ENCODE results near the gene ZCCHC24.
"Not testable (repeated sequence)": the region's sequence is repeated elsewhere in the genome, so short reads cannot be mapped to it uniquely, and the experiment has no call there.

The ZCCHC24 gene

DNA sequence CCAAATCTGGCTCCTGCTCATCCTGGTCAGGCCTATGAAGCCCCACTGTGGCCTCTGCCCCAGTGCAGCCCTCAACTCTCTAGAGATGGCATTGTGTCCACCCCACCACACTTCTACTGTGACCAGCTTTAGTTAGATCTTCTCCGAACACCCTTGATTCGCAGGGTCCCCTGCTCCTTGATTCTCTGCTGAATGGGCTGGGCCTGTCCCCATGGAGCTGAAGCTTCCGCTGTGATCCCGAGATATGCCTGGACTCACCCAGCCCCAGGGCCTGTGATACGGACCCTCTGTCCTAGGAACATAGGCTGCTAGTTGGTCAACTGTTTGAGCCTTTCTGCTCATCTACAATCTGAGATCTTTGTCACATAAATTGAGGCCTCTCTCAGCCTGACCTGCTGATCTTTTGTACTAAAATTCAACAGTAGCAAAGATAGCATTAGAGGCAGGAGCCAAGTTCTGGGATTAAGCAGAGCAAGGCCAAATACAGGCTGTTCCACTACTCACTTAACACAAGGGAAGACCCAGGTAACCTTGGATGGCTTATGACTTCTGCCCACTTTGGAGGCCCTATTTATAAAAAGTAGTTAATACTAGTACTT lies 104.7 kb downstream of the ZCCHC24 start:
- no peak for DNase-seq

DNA sequence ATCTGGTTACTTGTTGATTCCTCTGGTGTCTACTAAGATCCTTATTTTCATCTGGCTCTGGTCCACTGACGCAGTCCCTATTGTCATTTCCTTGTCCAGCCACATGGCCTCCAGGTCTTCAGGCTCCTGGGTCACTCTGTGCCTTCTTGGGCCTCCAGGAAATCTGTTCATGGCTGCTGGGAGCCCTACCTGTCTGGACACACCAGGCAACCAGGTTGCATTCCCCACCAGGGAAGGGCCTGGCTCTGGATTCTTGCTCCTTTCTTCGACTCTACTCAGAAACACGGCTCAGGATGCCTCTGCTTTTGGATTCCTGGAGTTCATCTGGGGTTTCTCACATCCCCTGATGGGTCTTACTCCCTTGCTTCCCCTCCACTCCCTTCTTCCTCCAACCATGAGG lies 106.2 kb downstream of the ZCCHC24 start:
- no peak for DNase-seq

DNA sequence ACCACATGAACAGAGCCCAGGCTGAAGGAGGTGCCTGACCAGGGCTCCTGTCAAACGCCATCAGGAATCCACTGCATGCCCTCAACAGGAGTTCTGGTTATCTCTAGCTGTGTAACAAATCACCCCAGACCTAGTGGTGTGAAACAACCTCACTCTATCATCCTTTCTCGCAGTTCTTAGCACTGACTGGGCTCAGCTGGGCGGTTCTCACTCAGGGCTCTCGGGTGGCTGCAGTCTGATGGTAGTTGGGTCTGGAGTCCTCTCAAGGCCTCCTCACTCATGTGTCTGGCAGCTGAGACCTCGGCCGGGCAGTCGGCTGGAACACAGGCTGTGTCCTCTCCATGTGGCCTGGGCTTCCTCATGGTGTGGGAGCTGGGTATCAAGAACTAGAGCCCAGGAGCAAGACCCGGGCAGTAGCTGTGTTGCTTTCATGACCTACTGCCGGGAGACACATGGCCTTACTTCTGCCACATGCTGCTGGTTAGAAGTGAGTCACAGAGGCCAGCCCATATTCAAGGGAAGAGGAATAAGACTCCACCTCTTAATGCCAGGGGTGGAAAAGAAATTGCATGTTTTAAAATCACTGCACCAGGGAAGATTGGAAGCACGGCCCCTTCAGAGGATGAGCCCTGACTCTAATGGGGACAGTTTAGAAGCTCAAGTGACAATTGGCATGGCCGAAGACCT lies 107.5 kb downstream of the ZCCHC24 start:
- not testable (repeated sequence) for DNase-seq

DNA sequence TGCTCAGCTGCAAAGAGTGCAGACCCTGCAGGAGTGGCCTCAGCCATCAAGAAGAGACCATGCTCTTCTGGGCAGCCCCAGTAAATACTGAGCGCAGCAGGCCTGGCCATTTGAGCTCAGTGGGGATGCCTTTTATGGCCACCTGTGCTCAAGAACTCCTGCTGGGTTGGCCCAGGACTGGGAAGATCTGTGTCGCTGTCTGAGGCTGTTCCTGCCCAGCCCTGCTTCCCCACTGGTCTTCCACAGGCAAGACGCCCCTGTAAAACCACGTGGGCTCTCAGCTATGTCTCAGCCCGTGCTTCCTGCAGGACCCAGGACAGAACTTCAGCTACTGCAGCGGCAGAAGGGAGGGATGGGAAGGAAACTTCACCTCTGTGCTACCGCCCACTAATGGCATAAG lies 108.7 kb downstream of the ZCCHC24 start:
- no peak for DNase-seq

DNA sequence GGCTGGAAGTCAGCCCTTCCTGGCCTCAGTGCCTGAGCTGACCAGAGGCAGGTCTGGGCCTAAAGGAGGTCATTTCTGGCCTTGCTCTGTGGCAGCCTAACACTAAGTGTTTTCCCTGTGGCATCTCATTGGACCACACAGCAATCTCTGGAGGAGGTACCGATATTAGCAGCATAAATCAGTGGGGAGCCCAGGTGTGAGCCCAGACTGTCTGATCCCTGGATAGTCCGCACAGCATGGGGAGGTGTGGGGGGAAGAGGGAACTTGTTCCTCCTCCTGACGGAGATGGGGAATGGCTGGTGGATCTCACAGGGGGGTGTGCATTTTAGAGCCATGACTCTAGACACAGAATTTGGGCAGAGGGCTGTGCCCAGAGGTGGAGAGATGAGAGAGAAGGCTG lies 109.1 kb downstream of the ZCCHC24 start:
- DNase-seq, result no peak

DNA sequence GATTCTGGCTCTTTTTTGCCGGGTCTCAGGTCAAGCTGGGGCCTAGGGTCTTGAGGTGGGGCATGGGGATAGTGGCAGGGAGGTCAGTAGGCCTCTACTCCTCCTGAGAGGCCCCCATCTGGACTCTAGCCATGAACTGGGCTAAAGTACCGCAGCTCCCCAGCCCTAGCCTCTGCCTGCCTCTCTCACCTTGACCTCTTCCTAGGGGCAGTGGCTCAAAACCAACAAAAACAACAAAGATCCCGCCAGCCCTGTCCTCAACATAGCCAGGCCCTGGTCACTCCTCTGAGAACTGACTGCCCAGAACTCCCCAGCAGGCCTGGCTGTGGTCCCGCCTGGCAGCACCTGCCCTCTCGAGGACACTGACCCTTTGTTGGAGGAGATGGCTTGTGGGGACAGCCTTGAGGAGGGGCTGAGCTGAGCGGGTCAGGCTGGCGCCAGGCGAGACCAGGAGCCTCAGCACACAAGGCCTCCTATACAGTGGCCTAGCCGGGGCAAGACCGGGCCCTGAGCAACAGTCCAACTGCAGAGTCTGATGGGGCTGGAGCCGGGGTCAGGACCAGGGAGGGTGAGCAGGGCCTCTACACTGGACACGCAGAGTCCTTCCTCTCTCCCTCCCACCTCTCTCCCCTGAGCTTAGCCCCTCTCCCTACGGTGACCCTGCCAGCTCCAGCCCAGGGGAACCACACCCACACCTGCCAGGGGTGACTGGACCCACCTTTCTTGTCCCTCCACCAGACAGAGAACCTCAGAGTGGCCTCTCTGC lies 109.8 kb downstream of the ZCCHC24 start:
- DNase-seq, result no peak

DNA sequence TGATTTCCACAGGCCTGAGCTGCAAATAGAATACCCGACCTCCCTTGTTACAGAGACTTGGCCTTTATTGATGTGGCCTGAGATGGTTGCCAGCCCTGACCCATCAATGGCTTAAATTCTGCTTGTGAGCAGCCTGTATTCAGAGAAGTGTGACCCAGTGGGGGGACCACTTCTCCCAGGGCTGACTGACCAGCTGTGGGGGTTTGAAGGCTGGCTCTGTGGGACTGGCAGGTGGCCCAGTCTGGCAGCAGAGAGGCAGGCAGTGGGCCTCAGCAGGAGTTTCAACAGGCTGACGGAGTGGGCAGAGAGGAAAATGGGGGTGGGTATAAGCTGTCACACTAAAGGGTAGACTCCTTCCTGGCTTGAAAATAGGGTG lies 110.3 kb downstream of the ZCCHC24 start:
- DNase-seq, result no peak

DNA sequence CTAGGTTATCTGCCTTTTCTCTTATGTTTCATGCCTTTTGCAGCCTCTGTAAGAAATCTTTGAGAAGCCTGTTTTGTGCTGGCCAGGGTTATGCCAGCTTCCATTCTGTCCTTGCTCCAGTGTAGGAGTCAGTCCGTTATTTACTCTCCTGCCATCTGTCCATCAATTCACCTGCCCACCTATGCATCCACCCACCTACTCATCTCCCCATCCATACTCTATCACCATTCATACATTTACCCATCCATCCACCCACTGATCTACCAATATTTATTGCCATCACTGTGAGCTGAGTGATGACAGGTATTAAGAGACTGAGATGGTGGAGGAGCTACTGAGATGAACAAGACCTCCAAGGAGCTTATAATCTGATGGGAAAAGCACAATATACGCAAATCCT lies 110.9 kb downstream of the ZCCHC24 start:
- DNase-seq, result no peak

DNA sequence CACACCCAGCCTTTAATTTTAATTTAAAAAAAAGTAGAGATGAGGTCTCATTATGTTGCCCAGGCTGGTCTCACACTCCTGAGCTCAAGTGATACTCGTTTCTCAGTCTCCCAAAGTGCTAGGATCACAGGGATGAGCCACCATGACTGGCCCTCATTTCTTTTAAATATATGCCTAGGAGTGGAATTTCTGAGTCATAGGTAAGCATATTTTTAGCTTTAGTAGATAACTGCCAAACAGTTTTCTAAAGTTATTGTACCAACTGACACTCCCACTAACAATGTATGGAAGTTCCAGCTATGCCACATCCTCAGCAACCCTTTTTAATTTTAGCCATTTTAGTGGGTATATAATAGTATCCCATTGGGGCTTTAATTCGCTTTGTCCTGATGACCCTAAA lies 111.9 kb downstream of the ZCCHC24 start:
- DNase-seq, result no peak

DNA sequence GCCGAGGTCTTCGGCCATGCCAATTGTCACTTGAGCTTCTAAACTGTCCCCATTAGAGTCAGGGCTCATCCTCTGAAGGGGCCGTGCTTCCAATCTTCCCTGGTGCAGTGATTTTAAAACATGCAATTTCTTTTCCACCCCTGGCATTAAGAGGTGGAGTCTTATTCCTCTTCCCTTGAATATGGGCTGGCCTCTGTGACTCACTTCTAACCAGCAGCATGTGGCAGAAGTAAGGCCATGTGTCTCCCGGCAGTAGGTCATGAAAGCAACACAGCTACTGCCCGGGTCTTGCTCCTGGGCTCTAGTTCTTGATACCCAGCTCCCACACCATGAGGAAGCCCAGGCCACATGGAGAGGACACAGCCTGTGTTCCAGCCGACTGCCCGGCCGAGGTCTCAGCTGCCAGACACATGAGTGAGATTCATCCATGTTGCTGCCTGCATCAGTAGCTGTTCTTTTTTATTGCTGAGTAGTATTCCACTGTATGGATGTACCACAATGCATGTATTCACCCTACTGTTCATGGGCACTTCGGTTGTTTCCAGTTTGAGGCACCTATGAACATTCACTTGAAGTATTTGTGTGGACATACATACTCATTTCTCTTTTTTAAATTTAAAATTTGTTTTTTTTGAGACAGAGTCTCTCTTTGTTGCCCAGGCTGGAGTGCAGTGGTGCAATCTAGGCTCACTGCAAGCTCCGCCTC lies 112.7 kb downstream of the ZCCHC24 start:
- not testable (repeated sequence) for DNase-seq

All from stimulated activated CD4-positive, alpha-beta T cell treated with anti-CD3 and anti-CD28 coated beads, Interleukin-2, amount 100 ng/mL, for 48 hours (primary cell).